IPS-11a (cell line): ENCODE results near the gene BOLA2B.

Experiments
- H3K4me3 ChIP-seq: one replicate; pipeline ENCODE4 v1.5.1; 2013; ENCODE audit warnings: low read depth, low read length, control low read depth

BOLA2B gene

GRCh38 chr16:30144017-30144416 is 49.4 kb downstream of the BOLA2B start:
- no peak overlapping the region for H3K4me3 ChIP-seq

GRCh38 chr16:30143347-30143702 is 50.1 kb downstream of the BOLA2B start:
- no peak overlapping the region for H3K4me3 ChIP-seq
